Hepatocyte (in vitro differentiated cells): ENCODE results near the gene FGB. TPM values are rescaled to one million over a fixed set of nuclear protein-coding genes. Genes with fewer than 3 reads are reported as not detected.

Experiments used
- DNase-seq: peaks from one replicate; pipeline ENCODE4 v3.0.0-alpha.2; 2016; ENCODE audit warnings: low spot score
- H2AFZ ChIP-seq: fragments of 200-600 bp; sonication (generic); 2 replicates; pipeline ENCODE4 v1.6.0; 2016; ENCODE audit warnings: antibody characterized with exemption, mild to moderate bottlenecking
- H3K27ac ChIP-seq: fragments of 200-600 bp; sonication (generic); 2 replicates; pipeline ENCODE4 v1.5.1; 2016; ENCODE audit warnings: mild to moderate bottlenecking
- H3K27me3 ChIP-seq: fragments of 200-600 bp; sonication (generic); 2 replicates; pipeline ENCODE4 v1.6.1; 2016
- H3K36me3 ChIP-seq: fragments of 200-600 bp; sonication (generic); replicated peaks from 2 replicates; pipeline ENCODE4 v1.5.1; 2016; ENCODE audit warnings: low read depth; ENCODE audit not compliant: insufficient read depth
- H3K4me1 ChIP-seq: fragments of 200-600 bp; sonication (generic); 2 replicates; pipeline ENCODE4 v1.5.1; 2016; ENCODE audit warnings: mild to moderate bottlenecking, moderate library complexity; ENCODE audit not compliant: insufficient read depth
- H3K4me2 ChIP-seq: fragments of 200-600 bp; sonication (generic); 2 replicates; pipeline ENCODE4 v1.6.0; 2016
- H3K4me3 ChIP-seq: fragments of 200-600 bp; sonication (generic); 2 replicates; pipeline ENCODE4 v1.5.1; 2016; ENCODE audit warnings: mild to moderate bottlenecking
- H3K79me2 ChIP-seq: fragments of 200-600 bp; sonication (generic); 2 replicates; pipeline ENCODE4 v1.6.0; 2017; ENCODE audit warnings: mild to moderate bottlenecking
- H3K9me2 ChIP-seq: fragments of 200-600 bp; sonication (generic); replicated peaks from 2 replicates; pipeline ENCODE4 v1.6.0; 2017; ENCODE audit warnings: mild to moderate bottlenecking; ENCODE audit not compliant: insufficient read depth
- H3K9me3 ChIP-seq: fragments of 200-600 bp; sonication (generic); 2 replicates; pipeline ENCODE4 v1.5.1; 2016; ENCODE audit warnings: low read depth, mild to moderate bottlenecking
- H4K20me1 ChIP-seq: fragments of 200-600 bp; sonication (generic); 2 replicates; pipeline ENCODE4 v1.6.0; 2016; ENCODE audit warnings: mild to moderate bottlenecking; ENCODE audit not compliant: insufficient read depth, poor library complexity, severe bottlenecking
- EZH2 ChIP-seq: fragments of 200-600 bp; sonication (generic); IDR thresholded peaks from 2 replicates; pipeline ENCODE4 v1.6.1; 2016; ENCODE audit warnings: antibody characterized with exemption, mild to moderate bottlenecking, borderline replicate concordance
- EZH2phosphoT487 ChIP-seq: fragments of 200-600 bp; sonication (generic); IDR thresholded peaks from one replicate; pipeline ENCODE4 v1.6.1; 2018; ENCODE audit warnings: antibody characterized with exemption, mild to moderate bottlenecking, low read depth, moderate library complexity; ENCODE audit not compliant: unreplicated experiment, severe bottlenecking
- WGBS: methylation state at CpG from one replicate; pipeline ENCODE4 v1.1.6; 2016; ENCODE audit warnings: low lambda C conversion rate; ENCODE audit errors: missing lambda C conversion rate; 5-methylcytosine and 5-hydroxymethylcytosine counted together
- polyA plus RNA-seq: library from polyadenylated mRNA; unstranded; fragments of >200 nt; fragmentation: Nextera tagmentation; extraction: Ambion mirVana; gene quantifications from 2 replicates; pipeline ENCODE4 v1.2.1, GENCODE V29; 2016
- total RNA-seq: library from RNA; depleted of rRNA; stranded (reverse); fragments of >200 nt; gene quantifications from 2 replicates; pipeline ENCODE4 v1.2.3, GENCODE V29; 2014
- TF ChIP-seq, protein P1 (sequence below): fragments of 200-600 bp; sonication (generic); IDR thresholded peaks from 2 replicates; pipeline ENCODE4 v1.5.1; 2016; ENCODE audit warnings: antibody characterized with exemption, mild to moderate bottlenecking; ENCODE audit not compliant: poor library complexity

The FGB gene
- total and polyA plus RNA-seq, 2 experiments from 2014 or later, result 1,901 to 2,096 TPM

DNA sequence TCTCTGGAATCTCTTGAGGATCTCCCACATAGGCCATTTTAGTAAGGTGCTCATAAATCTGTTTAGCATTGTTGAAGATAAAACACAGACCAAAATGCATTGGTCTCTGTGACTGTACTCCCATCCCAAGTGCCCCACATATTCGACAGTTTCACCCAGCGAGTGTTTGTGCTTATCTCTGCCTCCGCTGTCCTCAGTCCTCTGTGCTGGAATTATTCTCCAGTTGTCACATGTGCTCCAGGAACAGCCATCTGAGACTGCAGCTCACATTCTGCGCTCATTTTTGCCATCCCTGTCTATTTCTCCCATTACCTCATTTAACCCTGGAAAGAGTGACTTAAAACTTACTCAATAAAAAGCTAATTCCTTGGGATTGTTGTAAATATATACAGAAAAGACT is 43.6 kb upstream of the FGB start:
- Histone ChIP-seq H3K27ac (no peak overlapping the region), H2AFZ (no peak overlapping the region), H3K79me2 (no peaks in the 10 kb centered on the region), H3K27me3 (peaks cover 5% of the 10 kb centered on the region), H4K20me1 (no peaks in the 10 kb centered on the region), H3K36me3 (no peaks in the 10 kb centered on the region), H3K9me2 (no peaks in the 10 kb centered on the region), H3K9me3 (no peaks in the 10 kb centered on the region), H3K4me3 (no peak overlapping the region), H3K4me1 (no peaks in the 10 kb centered on the region), H3K4me2 (no peak overlapping the region)
- DNase-seq, result no peak
- TF ChIP-seq EZH2phosphoT487, result no peak
- no peak for TF ChIP-seq EZH2
- TF ChIP-seq, protein P1, sequence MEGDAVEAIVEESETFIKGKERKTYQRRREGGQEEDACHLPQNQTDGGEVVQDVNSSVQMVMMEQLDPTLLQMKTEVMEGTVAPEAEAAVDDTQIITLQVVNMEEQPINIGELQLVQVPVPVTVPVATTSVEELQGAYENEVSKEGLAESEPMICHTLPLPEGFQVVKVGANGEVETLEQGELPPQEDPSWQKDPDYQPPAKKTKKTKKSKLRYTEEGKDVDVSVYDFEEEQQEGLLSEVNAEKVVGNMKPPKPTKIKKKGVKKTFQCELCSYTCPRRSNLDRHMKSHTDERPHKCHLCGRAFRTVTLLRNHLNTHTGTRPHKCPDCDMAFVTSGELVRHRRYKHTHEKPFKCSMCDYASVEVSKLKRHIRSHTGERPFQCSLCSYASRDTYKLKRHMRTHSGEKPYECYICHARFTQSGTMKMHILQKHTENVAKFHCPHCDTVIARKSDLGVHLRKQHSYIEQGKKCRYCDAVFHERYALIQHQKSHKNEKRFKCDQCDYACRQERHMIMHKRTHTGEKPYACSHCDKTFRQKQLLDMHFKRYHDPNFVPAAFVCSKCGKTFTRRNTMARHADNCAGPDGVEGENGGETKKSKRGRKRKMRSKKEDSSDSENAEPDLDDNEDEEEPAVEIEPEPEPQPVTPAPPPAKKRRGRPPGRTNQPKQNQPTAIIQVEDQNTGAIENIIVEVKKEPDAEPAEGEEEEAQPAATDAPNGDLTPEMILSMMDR, result no peak
- 59% methylated on average over 4 of the region's 4 CpGs for WGBS

DNA sequence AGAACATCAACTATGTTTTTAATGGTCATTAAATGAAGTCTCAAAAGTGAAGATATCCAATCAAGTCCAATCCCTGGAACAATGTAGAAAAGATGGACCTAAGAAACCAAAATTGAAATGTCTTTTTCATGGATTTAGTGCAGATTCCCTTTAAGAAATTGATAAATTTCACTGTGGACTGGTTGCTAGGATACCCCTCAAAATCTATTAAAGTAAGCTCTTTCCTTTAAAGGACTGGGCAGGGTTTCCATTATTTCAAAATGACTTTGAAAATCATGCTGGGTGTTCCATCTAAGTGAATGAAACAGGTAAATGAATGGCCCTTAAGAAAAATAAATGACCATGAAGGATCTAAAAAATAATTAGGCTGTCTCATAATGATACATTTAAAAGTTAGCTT is 41.2 kb upstream of the FGB start:
- peaks cover 6% of the 10 kb centered on the region for H3K27me3 ChIP-seq
- TF ChIP-seq EZH2phosphoT487 (no peak), EZH2 (no peak)
- TF ChIP-seq, protein P1, result no peak
- DNase-seq, result no peak

DNA sequence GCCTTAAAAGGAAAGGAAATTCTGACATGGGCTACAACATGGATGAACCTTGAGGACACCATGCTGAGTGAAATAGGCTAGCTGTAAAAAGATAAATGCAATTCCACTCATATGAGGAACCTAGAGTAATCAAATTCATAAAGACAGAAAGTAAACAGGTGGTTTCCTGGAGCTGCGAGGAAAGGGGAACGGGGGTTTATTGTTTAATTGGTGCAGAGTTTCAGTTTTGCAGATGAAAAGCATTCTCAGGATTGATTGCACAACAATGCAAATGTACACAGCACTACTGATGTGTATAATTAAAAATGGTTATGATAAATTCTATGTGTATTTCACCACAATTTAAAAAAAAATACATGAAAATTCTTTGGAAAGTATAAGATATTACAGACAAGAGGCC is 36.7 kb upstream of the FGB start:
- 65% methylated on average over 2 of the region's 2 CpGs for WGBS
- H2AFZ ChIP-seq, result no peak overlapping the region
- H3K4me3 ChIP-seq, result no peak overlapping the region
- no peak overlapping the region for H3K27ac ChIP-seq
- no peak overlapping the region for H3K4me2 ChIP-seq
- TF ChIP-seq EZH2, result no peak
- no peak for TF ChIP-seq EZH2phosphoT487
- TF ChIP-seq, protein P1, result no peak
- no peaks in the 10 kb centered on the region for H3K4me1 ChIP-seq
- peaks cover 16% of the 10 kb centered on the region for H3K27me3 ChIP-seq
- H3K36me3 ChIP-seq, result no peaks in the 10 kb centered on the region
- no peaks in the 10 kb centered on the region for H4K20me1 ChIP-seq
- no peak for DNase-seq
- H3K79me2 ChIP-seq, result no peaks in the 10 kb centered on the region
- H3K9me3 ChIP-seq, result no peaks in the 10 kb centered on the region
- no peaks in the 10 kb centered on the region for H3K9me2 ChIP-seq

More for the DNA sequence above, 41.2 kb upstream of the FGB start:
- Histone ChIP-seq H3K9me3 (no peaks in the 10 kb centered on the region), H3K4me2 (no peak overlapping the region), H3K4me3 (no peak overlapping the region), H3K79me2 (no peaks in the 10 kb centered on the region), H4K20me1 (no peaks in the 10 kb centered on the region), H3K36me3 (no peaks in the 10 kb centered on the region), H3K4me1 (no peaks in the 10 kb centered on the region), H3K27ac (no peak overlapping the region), H2AFZ (no peak overlapping the region), H3K9me2 (no peaks in the 10 kb centered on the region)

DNA sequence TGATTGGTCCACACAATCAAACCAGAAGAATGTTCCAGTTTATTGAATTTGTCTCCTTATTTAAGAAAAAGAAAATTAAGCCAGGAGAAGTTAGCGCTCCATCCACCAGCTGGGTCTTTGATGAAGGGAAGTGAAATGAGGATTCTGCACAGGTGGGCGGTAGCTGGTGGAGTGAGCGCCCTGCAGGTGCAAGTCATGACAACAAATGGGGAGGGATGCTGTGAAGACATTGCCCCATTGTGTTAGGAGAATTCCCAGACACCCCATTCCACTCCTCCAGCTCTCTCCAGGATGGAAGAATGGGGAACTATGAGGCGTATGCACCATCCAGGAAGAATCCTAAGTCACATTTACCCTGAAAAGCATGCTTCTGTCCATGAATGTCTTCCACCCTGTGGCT is 35.5 kb upstream of the FGB start:
- peaks cover 16% of the 10 kb centered on the region for H3K27me3 ChIP-seq
- no peak overlapping the region for H2AFZ ChIP-seq
- H3K4me3 ChIP-seq, result no peak overlapping the region
- no peak overlapping the region for H3K4me2 ChIP-seq
- WGBS, result 81% methylated on average over 4 of the region's 4 CpGs
- H3K4me1 ChIP-seq, result no peaks in the 10 kb centered on the region
- H4K20me1 ChIP-seq, result no peaks in the 10 kb centered on the region
- no peaks in the 10 kb centered on the region for H3K79me2 ChIP-seq
- H3K9me3 ChIP-seq, result no peaks in the 10 kb centered on the region
- H3K27ac ChIP-seq, result no peak overlapping the region
- TF ChIP-seq EZH2, result no peak
- TF ChIP-seq EZH2phosphoT487, result no peak
- TF ChIP-seq, protein P1, result no peak
- no peaks in the 10 kb centered on the region for H3K9me2 ChIP-seq
- DNase-seq, result no peak
- no peaks in the 10 kb centered on the region for H3K36me3 ChIP-seq
